ENCODE data around the gene FRAS1. TPM values are rescaled to one million over a fixed set of nuclear protein-coding genes. Genes with fewer than 3 reads are reported as not detected.

Gene FRAS1
- total and polyA plus RNA-seq, 2 of the 8 experiments (the other 6 are each of a cell fraction or from before 2014, with no cell fraction given): 38.5 to 109 TPM

- Histone ChIP-seq H3K23me2 (ENCODE audit: low read depth, low read length) (no peaks in the 10 kb centered on the region), H2BK12ac (ENCODE audit: low read depth, low read length) (no peak overlapping the region), H3K36me3 (ENCODE audit: control insufficient read depth in 2 of 4, insufficient read depth in 4 of 4, low read length in 3 of 4) (no peaks in the 10 kb centered on the region), H3K56ac (replicated peaks; ENCODE audit: insufficient read length, low read depth, low read length) (no peak overlapping the region), H3K4me1 (replicated peaks in 1 of 4; ENCODE audit: control insufficient read depth in 3 of 4, insufficient read depth in 4 of 4, low read length in 3 of 4) (peaks cover 4 to 17% (median 8%) of the 10 kb centered on the region in 4 experiments; a peak in 4 of 7 replicates), H3K27me3 (replicated peaks in 1 of 4; ENCODE audit: control insufficient read depth in 3 of 4, extremely low read depth in 1 of 4, insufficient read depth in 3 of 4, low read length in 3 of 4) (no peaks in the 10 kb centered on the region), H3K4me2 (ENCODE audit: insufficient read depth in 1 of 2, low read depth in 2 of 2, low read length in 2 of 2) (peak overlapping the region in 1 of 2 experiments; percentile 26; a peak in 1 of 4 replicates), H3K4me3 (ENCODE audit: extremely low read depth in 1 of 4, insufficient read depth in 2 of 4, low read depth in 3 of 4, low read length in 4 of 4) (no peak overlapping the region), H3K9ac (replicated peaks in 1 of 4; ENCODE audit: extremely low read depth in 1 of 4, low read depth in 3 of 4, low read length in 3 of 4) (no peak overlapping the region), H3K79me1 (ENCODE audit: low read depth, low read length) (peaks cover 6% of the 10 kb centered on the region; the same call in 1 of the 2 replicates), H2BK15ac (ENCODE audit: low read length) (no peak overlapping the region), H2BK120ac (replicated peaks; ENCODE audit: low read depth, low read length) (no peak overlapping the region), H3K18ac (ENCODE audit: extremely low read depth, low read length) (no peak overlapping the region), H3K27ac (ENCODE audit: low read depth, low read length) (no peak overlapping the region), H3K4ac (replicated peaks; ENCODE audit: insufficient read length, low read depth, low read length) (no peak overlapping the region), H4K5ac (ENCODE audit: insufficient read length, low read depth, low read length) (no peak overlapping the region), H3K23ac (ENCODE audit: insufficient read length) (no peak overlapping the region), H3K9me3 (ENCODE audit: insufficient read depth in 2 of 2, low read depth in 1 of 2, low read length in 1 of 2) (no peaks in the 10 kb centered on the region), H2BK5ac (ENCODE audit: low read depth, low read length) (no peak overlapping the region), H3K14ac (ENCODE audit: insufficient read length) (no peak overlapping the region), H4K91ac (replicated peaks; ENCODE audit: insufficient read length, low read length) (no peak overlapping the region), H4K20me1 (replicated peaks in 1 of 2; ENCODE audit: control insufficient read depth in 1 of 2, insufficient read depth in 2 of 2, low read length in 2 of 2) (peaks cover 6 to 7% of the 10 kb centered on the region in 2 experiments), H3K79me2 (ENCODE audit: control insufficient read depth in 1 of 2, insufficient read depth in 2 of 2, low read length in 2 of 2) (peaks cover 3 to 98% of the 10 kb centered on the region in 2 experiments; a peak in 3 of 4 replicates), H2AFZ (ENCODE audit: low read length) (no peak overlapping the region), H2BK20ac (ENCODE audit: low read length) (no peak overlapping the region), H2AK5ac (ENCODE audit: low read depth, low read length) (no peak overlapping the region), H4K8ac (ENCODE audit: extremely low read depth, insufficient read depth, low read length) (no peak overlapping the region)
- 81% methylated on average over 3 of the region's 3 CpGs; no CpG with 5 or more reads in 1 of the 2 experiments for WGBS, 2 experiments (ENCODE audit: extremely low coverage in 1 of 2, insufficient coverage in 1 of 2, insufficient read length in 1 of 2, insufficient replicate concordance in 2 of 2, low coverage in 1 of 2, low lambda C conversion rate in 2 of 2, missing lambda C conversion rate in 1 of 2)
- FAIRE-seq: peak; percentile 36
- CTCF ChIA-PET (ENCODE audit: partially characterized antibody): interaction anchor here (0.7 to 1.8 kb wide), 3 partner anchors 8 to 36 kb away, joined by 3 to 6 read pairs (median 5); no protein-coding TSS in a partner anchor
- no peak for DNase-seq (ENCODE audit: low read depth in 1 of 2, low spot score in 2 of 2)
- POLR2A ChIA-PET (ENCODE audit: partially characterized antibody): interaction anchor here (0.9 kb wide), 1 partner anchor 25 kb away, joined by 3 read pairs; no protein-coding TSS in a partner anchor
- TF ChIP-seq JUN (IDR thresholded peaks at IDR 0.05; ENCODE audit: low read depth, low read length): no peak
- TF ChIP-seq RAD21 (IDR thresholded peaks at IDR 0.05 in 1 of 2, conservative IDR thresholded peaks at IDR 0.05 in 1 of 2; ENCODE audit: low read depth in 2 of 2, low read length in 2 of 2): no peak
- no peak for TF ChIP-seq SP4 (IDR thresholded peaks at IDR 0.05; ENCODE audit: low read length)
- no peak for TF ChIP-seq PHF8 (conservative IDR thresholded peaks at IDR 0.05; ENCODE audit: low read depth, low read length)
- no peak for TF ChIP-seq GTF2F1 (IDR thresholded peaks at IDR 0.05; ENCODE audit: borderline replicate concordance, low read depth, low read length)
- TF ChIP-seq TAF1 (IDR thresholded peaks at IDR 0.05; ENCODE audit: low read depth, low read length): no peak
- no peak for TF ChIP-seq E2F6 (IDR thresholded peaks at IDR 0.05)
- TF ChIP-seq TBP (IDR thresholded peaks at IDR 0.05; ENCODE audit: low read depth, low read length): no peak
- no peak for TF ChIP-seq CEBPB (IDR thresholded peaks at IDR 0.05; ENCODE audit: low read depth, low read length)
- no peak for TF ChIP-seq USF2 (IDR thresholded peaks at IDR 0.05; ENCODE audit: low read length)
- no peak for TF ChIP-seq ATF3 (IDR thresholded peaks at IDR 0.05; ENCODE audit: insufficient read depth, low read depth, low read length)
Measured at GRCh38 chr4:78162342-78162741, 105.2 kb downstream of the FRAS1 start.

Data from H1 (cell line).